ENCODE results near the gene SLC13A5. TPM values are rescaled to one million over a fixed set of nuclear protein-coding genes. Genes with fewer than 3 reads are reported as not detected.

SLC13A5 gene
- total and polyA plus RNA-seq, 10 of the 15 experiments (the other 5 are each of a cell fraction or from before 2014, with no cell fraction given), result 0.23 TPM; not detected in 9

- in situ Hi-C loops (cut with MboI), result no loop called here
- POLR2A ChIA-PET, result no interaction called here
- ATAC-seq, result no peak
- no peak for TF ChIP-seq E2F8 (IDR thresholded peaks at IDR 0.05; ENCODE audit: low read depth, partially characterized antibody)
- TF ChIP-seq SMAD1 (IDR thresholded peaks at IDR 0.05; ENCODE audit: low read depth, partially characterized antibody), result no peak
- no peak for TF ChIP-seq CHD4 (IDR thresholded peaks at IDR 0.05)
- peak; percentile 39 for TF ChIP-seq BCL3 (IDR thresholded peaks at IDR 0.05; ENCODE audit: borderline replicate concordance, insufficient read depth, low read depth, low read length, poor library complexity, severe bottlenecking)
- TF ChIP-seq EP300 (IDR thresholded peaks at IDR 0.05; ENCODE audit: borderline replicate concordance in 1 of 2, control insufficient read depth in 1 of 2, low read depth in 2 of 2, low read length in 2 of 2), result no peak
- no peak for TF ChIP-seq ZSCAN29 (IDR thresholded peaks at IDR 0.05)
- TF ChIP-seq ZNF687 (IDR thresholded peaks at IDR 0.05), result no peak
- peak; percentile 10 for TF ChIP-seq PBX3 (IDR thresholded peaks at IDR 0.05; ENCODE audit: insufficient replicate concordance, low read depth, low read length)
- TF ChIP-seq HSF1 (IDR thresholded peaks at IDR 0.05; ENCODE audit: low read depth, low read length), result no peak
Observed at GRCh38 chr17:6670571-6670970, 42.6 kb downstream of the SLC13A5 start.

More at GRCh38 chr17:6670571-6670970, 42.6 kb downstream of the SLC13A5 start:
- Histone ChIP-seq H3K4me1 (ENCODE audit: control insufficient read depth, insufficient read depth, low read length) (no peaks in the 10 kb centered on the region), H3K4me3 (no peak overlapping the region), H3K79me2 (ENCODE audit: control insufficient read depth, insufficient read depth, low read length) (no peaks in the 10 kb centered on the region), H3K36me3 (ENCODE audit: control insufficient read depth in 2 of 2, insufficient read depth in 2 of 2, low read length in 1 of 2) (no peaks in the 10 kb centered on the region), H3K9ac (ENCODE audit: control insufficient read depth, insufficient read depth, low read length) (no peak overlapping the region), H3K9me3 (replicated peaks; ENCODE audit: control insufficient read depth, insufficient read depth, low read length) (no peaks in the 10 kb centered on the region), H3K4me2 (ENCODE audit: control insufficient read depth, insufficient read depth) (no peak overlapping the region), H3K27me3 (replicated peaks in 1 of 2; ENCODE audit: control insufficient read depth in 2 of 2, insufficient read depth in 2 of 2, low read length in 1 of 2) (0 out of 4 replicates have a peak, but pooled peaks cover 0 to 2% of the 10 kb centered on the region in 2 experiments), H2AFZ (ENCODE audit: control insufficient read depth, low read depth, low read length) (no peak overlapping the region), H3K27ac (ENCODE audit: control insufficient read depth, insufficient read depth) (no peak overlapping the region), H4K20me1 (ENCODE audit: control insufficient read depth, insufficient read depth) (no peaks in the 10 kb centered on the region)
- 91% methylated on average over 8 of the region's 8 CpGs for WGBS (ENCODE audit: insufficient coverage, insufficient replicate concordance, low lambda C conversion rate, missing lambda C conversion rate)
- ChIA-PET SMC1A (ENCODE audit: uncharacterized antibody, unreplicated experiment) (interaction anchor here (0.8 kb wide), 1 partner anchor 223 kb away, joined by 3 read pairs; no protein-coding TSS in a partner anchor), CTCF (interaction anchor here (0.9 to 3.5 kb wide), 4 partner anchors 173 to 351 kb away, joined by 3 to 10 read pairs (median 4); no protein-coding TSS in a partner anchor), RAD21 (ENCODE audit: unreplicated experiment) (no interaction called here)
- DNase-seq (ENCODE audit: low read depth, low spot score) (no peak), FAIRE-seq (no peak)
- BruUV-seq (replicated peaks), result no TSS peak
- intact Hi-C loops (cut with micrococcal nuclease; ENCODE audit: unreplicated experiment), result no loop called here
